Measurements from ENCODE around the gene DDX25. TPM values are rescaled to one million over a fixed set of nuclear protein-coding genes. Genes with fewer than 3 reads are reported as not detected.
"Not testable (repeated sequence)": the region's sequence is repeated elsewhere in the genome, so short reads cannot be mapped to it uniquely, and the experiment has no call there.

The DDX25 gene
- not detected in 2 replicates for total RNA-seq (2014; rRNA removed; shearing (Covaris generic); ENCODE audit: low replicate concordance)

GRCh38 chr11:125903711-125904659 is at the start of gene DDX25:
DDX25 (plus strand) TSS chr11:125904508; CDS start chr11:125904518, 10 bp downstream.
- no peak for DNase-seq (ENCODE audit: low read depth)
- in situ Hi-C loops (cut with HindIII; ENCODE audit: low pct_unique_long_range_greater_than_20kb, low sequenced_read_pairs), result no loop called here

- DNase-seq (ENCODE audit: low read depth); in situ Hi-C loops (cut with HindIII; ENCODE audit: low pct_unique_long_range_greater_than_20kb, low sequenced_read_pairs): not testable (repeated sequence)
Measured at GRCh38 chr11:125857670-125858069, 46.6 kb upstream of the DDX25 start.

- in situ Hi-C loops (cut with HindIII; ENCODE audit: low pct_unique_long_range_greater_than_20kb, low sequenced_read_pairs); DNase-seq (ENCODE audit: low read depth): not testable (repeated sequence)
Measured at GRCh38 chr11:125862786-125863185, 41.5 kb upstream of the DDX25 start.

- in situ Hi-C loops (cut with HindIII; ENCODE audit: low pct_unique_long_range_greater_than_20kb, low sequenced_read_pairs); DNase-seq (ENCODE audit: low read depth): not testable (repeated sequence)
Measured at GRCh38 chr11:125865354-125865753, 39.0 kb upstream of the DDX25 start.

GRCh38 chr11:125869521-125869920 is 34.8 kb upstream of the DDX25 start:
- no peak for DNase-seq (ENCODE audit: low read depth)
- in situ Hi-C loops (cut with HindIII; ENCODE audit: low pct_unique_long_range_greater_than_20kb, low sequenced_read_pairs), result no loop called here

GRCh38 chr11:125871391-125872137 is 32.7 kb upstream of the DDX25 start:
- in situ Hi-C loops (cut with HindIII; ENCODE audit: low pct_unique_long_range_greater_than_20kb, low sequenced_read_pairs), result no loop called here
- DNase-seq (ENCODE audit: low read depth), result no peak

GRCh38 chr11:125872138-125872491 is 32.2 kb upstream of the DDX25 start:
- in situ Hi-C loops (cut with HindIII; ENCODE audit: low pct_unique_long_range_greater_than_20kb, low sequenced_read_pairs), result no loop called here
- no peak for DNase-seq (ENCODE audit: low read depth)

- in situ Hi-C loops (cut with HindIII; ENCODE audit: low pct_unique_long_range_greater_than_20kb, low sequenced_read_pairs), result no loop called here
- DNase-seq (ENCODE audit: low read depth), result no peak
Measured at GRCh38 chr11:125873881-125874555, 30.3 kb upstream of the DDX25 start.

- no peak for DNase-seq (ENCODE audit: low read depth)
- in situ Hi-C loops (cut with HindIII; ENCODE audit: low pct_unique_long_range_greater_than_20kb, low sequenced_read_pairs), result no loop called here
Measured at GRCh38 chr11:125874556-125875124, 29.7 kb upstream of the DDX25 start.

GRCh38 chr11:125881291-125881690 is 23.0 kb upstream of the DDX25 start:
- in situ Hi-C loops (cut with HindIII; ENCODE audit: low pct_unique_long_range_greater_than_20kb, low sequenced_read_pairs), result no loop called here
- no peak for DNase-seq (ENCODE audit: low read depth)

- DNase-seq (ENCODE audit: low read depth), result no peak
- in situ Hi-C loops (cut with HindIII; ENCODE audit: low pct_unique_long_range_greater_than_20kb, low sequenced_read_pairs), result no loop called here
Measured at GRCh38 chr11:125883375-125883774, 20.9 kb upstream of the DDX25 start.

- DNase-seq (ENCODE audit: low read depth), result no peak
Measured at GRCh38 chr11:125886997-125887372, 17.3 kb upstream of the DDX25 start.

GRCh38 chr11:125887373-125888324 is 16.7 kb upstream of the DDX25 start, which contains the start of gene HYLS1:
HYLS1 (plus strand) TSS chr11:125887668; CDS start chr11:125899369, 11,701 bp downstream.
- DNase-seq (ENCODE audit: low read depth), result peak; percentile 87
- in situ Hi-C loops (cut with HindIII; ENCODE audit: low pct_unique_long_range_greater_than_20kb, low sequenced_read_pairs), result no loop called here

More at GRCh38 chr11:125886997-125887372, 17.3 kb upstream of the DDX25 start:
- in situ Hi-C loops (cut with HindIII; ENCODE audit: low pct_unique_long_range_greater_than_20kb, low sequenced_read_pairs), result no loop called here

- in situ Hi-C loops (cut with HindIII; ENCODE audit: low pct_unique_long_range_greater_than_20kb, low sequenced_read_pairs), result no loop called here
- DNase-seq (ENCODE audit: low read depth), result no peak
Measured at GRCh38 chr11:125890447-125891100, 13.7 kb upstream of the DDX25 start.

GRCh38 chr11:125892071-125892470 is 12.2 kb upstream of the DDX25 start:
- DNase-seq (ENCODE audit: low read depth), result peak; percentile 50
- in situ Hi-C loops (cut with HindIII; ENCODE audit: low pct_unique_long_range_greater_than_20kb, low sequenced_read_pairs), result no loop called here

- in situ Hi-C loops (cut with HindIII; ENCODE audit: low pct_unique_long_range_greater_than_20kb, low sequenced_read_pairs), result no loop called here
- DNase-seq (ENCODE audit: low read depth), result no peak
Measured at GRCh38 chr11:125892994-125893393, 11.3 kb upstream of the DDX25 start.

GRCh38 chr11:125901872-125902271 is 2.4 kb upstream of the DDX25 start:
- in situ Hi-C loops (cut with HindIII; ENCODE audit: low pct_unique_long_range_greater_than_20kb, low sequenced_read_pairs), result no loop called here
- no peak for DNase-seq (ENCODE audit: low read depth)
